AG09319 (cell line): ENCODE measurements around the gene SCN1B.

Experiments used
- DNase-seq: peaks from one replicate; pipeline ENCODE4 v3.0.0-alpha.2; 2010; ENCODE audit warnings: low read depth; ENCODE audit errors: extremely low read depth
- CTCF ChIP-seq: IDR thresholded peaks from 2 replicates; pipeline ENCODE4 v1.5.1; 2011; ENCODE audit warnings: low read depth, mild to moderate bottlenecking, inconsistent platforms, low read length, moderate library complexity

The SCN1B gene

GRCh38 chr19:35018379-35018778, 11.9 kb upstream of the SCN1B start:
- no peak for DNase-seq
- TF ChIP-seq CTCF = no peak

GRCh38 chr19:35019144-35019543, 11.1 kb upstream of the SCN1B start:
- TF ChIP-seq CTCF = no peak
- DNase-seq = no peak

GRCh38 chr19:35021016-35021415, 9.3 kb upstream of the SCN1B start:
- no peak for DNase-seq
- TF ChIP-seq CTCF = no peak

GRCh38 chr19:35021596-35021995, 8.7 kb upstream of the SCN1B start:
- TF ChIP-seq CTCF = no peak
- DNase-seq = no peak

GRCh38 chr19:35022460-35022859, 7.8 kb upstream of the SCN1B start:
- no peak for DNase-seq
- no peak for TF ChIP-seq CTCF

GRCh38 chr19:35023428-35023827, 6.8 kb upstream of the SCN1B start:
- no peak for DNase-seq
- no peak for TF ChIP-seq CTCF

GRCh38 chr19:35024095-35024494, 6.2 kb upstream of the SCN1B start:
- no peak for TF ChIP-seq CTCF
- DNase-seq = no peak
